NCI-H2196 treated with DMSO at 0.1 percent for 48 hours (cell line): ENCODE data around the gene EXOSC7.

Experiments
- DNase-seq: peaks from one replicate; lab custom pipeline; 2025; ENCODE audit not compliant: unreplicated experiment; lab: John Stamatoyannopoulos, UW

The EXOSC7 gene

GRCh38 chr3:45021524-45022297 lies 45.7 kb downstream of the EXOSC7 start:
- DNase-seq = no peak

GRCh38 chr3:45023675-45024074 lies 47.6 kb downstream of the EXOSC7 start:
- no peak for DNase-seq

- no peak for DNase-seq
Measured at GRCh38 chr3:45024542-45025255, 48.7 kb downstream of the EXOSC7 start.

GRCh38 chr3:45026038-45026437 lies 50.0 kb downstream of the EXOSC7 start, which contains the start of gene CLEC3B:
Gene CLEC3B (plus strand): TSS chr3:45026303. CDS start chr3:45026363, 60 bp downstream.
- no peak for DNase-seq

- no peak for DNase-seq
Measured at GRCh38 chr3:45026957-45027356, 50.9 kb downstream of the EXOSC7 start.

GRCh38 chr3:45027441-45027840 lies 51.4 kb downstream of the EXOSC7 start:
- DNase-seq = no peak

GRCh38 chr3:45029216-45029615 lies 53.2 kb downstream of the EXOSC7 start:
- DNase-seq = no peak

GRCh38 chr3:45029661-45030060 lies 53.6 kb downstream of the EXOSC7 start:
- DNase-seq = no peak

GRCh38 chr3:45031531-45031930 lies 55.5 kb downstream of the EXOSC7 start:
- no peak for DNase-seq

- no peak for DNase-seq
Measured at GRCh38 chr3:45032113-45032512, 56.1 kb downstream of the EXOSC7 start.

GRCh38 chr3:45033791-45034190 lies 57.7 kb downstream of the EXOSC7 start:
- DNase-seq = no peak

GRCh38 chr3:45034612-45035252 lies 58.7 kb downstream of the EXOSC7 start:
- DNase-seq = no peak

- no peak for DNase-seq
Measured at GRCh38 chr3:45035441-45036301, 59.6 kb downstream of the EXOSC7 start.

GRCh38 chr3:45037720-45038455 lies 61.8 kb downstream of the EXOSC7 start:
- DNase-seq = peak; percentile 64

GRCh38 chr3:45041666-45042065 lies 65.6 kb downstream of the EXOSC7 start:
- DNase-seq = no peak

- DNase-seq = no peak
Measured at GRCh38 chr3:45042162-45042561, 66.1 kb downstream of the EXOSC7 start.

GRCh38 chr3:45043728-45044299 lies 67.8 kb downstream of the EXOSC7 start:
- no peak for DNase-seq

GRCh38 chr3:45048244-45048643 lies 72.2 kb downstream of the EXOSC7 start:
- DNase-seq = no peak

GRCh38 chr3:45049807-45050206 lies 73.8 kb downstream of the EXOSC7 start:
- no peak for DNase-seq

- no peak for DNase-seq
Measured at GRCh38 chr3:45051685-45052084, 75.6 kb downstream of the EXOSC7 start.
